HepG2 (cell line): ENCODE measurements around the gene GRM2. TPM values are rescaled to one million over a fixed set of nuclear protein-coding genes. Genes with fewer than 3 reads are reported as not detected.

Experiments
- PCBP2 ChIP-seq: fragments of 200-400 bp; formaldehyde crosslinking; optimal IDR thresholded peaks from 2 replicates; pipeline ENCODE3; 2018; ENCODE audit warnings: low read length, low read depth; ENCODE audit not compliant: poor library complexity, severe bottlenecking
- POLR2AphosphoS5 ChIP-seq: IDR thresholded peaks from 2 replicates; pipeline ENCODE4 v1.6.1; 2012; ENCODE audit warnings: low read depth, low read length
- polyA plus RNA-seq, 8 experiments: library from polyadenylated mRNA; depleted of rRNA in 3 of 8; stranded (reverse) in 7 of 8; unstranded in 1 of 8; fragments of >200 nt; fragmentation: Illumina TruSeq in 4 of 8; extraction: Trizol in 4 of 8; gene quantifications; 2 replicates each; pipeline versions ENCODE4 v1.2.1 to v1.2.3, GENCODE V29; 2011 to 2016; ENCODE audit warnings: low read depth in 4 of 8, missing spikeins in 1 of 8, mixed read lengths in 1 of 8; ENCODE audit not compliant: insufficient read depth in 1 of 8
- total RNA-seq, 5 experiments: library from RNA; depleted of rRNA; stranded (reverse); fragments of >200 nt; fragmentation: Illumina TruSeq; extraction: Trizol; gene quantifications; 2 replicates each; pipeline ENCODE4 v1.2.3, GENCODE V29; 2016; ENCODE audit warnings: low read depth in 1 of 5
- TF ChIP-seq, protein P1 (sequence below): sonication (generic); formaldehyde crosslinking; IDR thresholded peaks from one replicate; pipeline ENCODE4 v1.5.1; 2020; ENCODE audit warnings: mild to moderate bottlenecking, missing genetic modification reagents; ENCODE audit errors: not compliant biosample characterization

GRM2 gene
- total and polyA plus RNA-seq, 2 of the 13 experiments (the other 11 are each of a cell fraction or from before 2014, with no cell fraction given) = 0.04 to 0.07 TPM

- TF ChIP-seq, protein P1, sequence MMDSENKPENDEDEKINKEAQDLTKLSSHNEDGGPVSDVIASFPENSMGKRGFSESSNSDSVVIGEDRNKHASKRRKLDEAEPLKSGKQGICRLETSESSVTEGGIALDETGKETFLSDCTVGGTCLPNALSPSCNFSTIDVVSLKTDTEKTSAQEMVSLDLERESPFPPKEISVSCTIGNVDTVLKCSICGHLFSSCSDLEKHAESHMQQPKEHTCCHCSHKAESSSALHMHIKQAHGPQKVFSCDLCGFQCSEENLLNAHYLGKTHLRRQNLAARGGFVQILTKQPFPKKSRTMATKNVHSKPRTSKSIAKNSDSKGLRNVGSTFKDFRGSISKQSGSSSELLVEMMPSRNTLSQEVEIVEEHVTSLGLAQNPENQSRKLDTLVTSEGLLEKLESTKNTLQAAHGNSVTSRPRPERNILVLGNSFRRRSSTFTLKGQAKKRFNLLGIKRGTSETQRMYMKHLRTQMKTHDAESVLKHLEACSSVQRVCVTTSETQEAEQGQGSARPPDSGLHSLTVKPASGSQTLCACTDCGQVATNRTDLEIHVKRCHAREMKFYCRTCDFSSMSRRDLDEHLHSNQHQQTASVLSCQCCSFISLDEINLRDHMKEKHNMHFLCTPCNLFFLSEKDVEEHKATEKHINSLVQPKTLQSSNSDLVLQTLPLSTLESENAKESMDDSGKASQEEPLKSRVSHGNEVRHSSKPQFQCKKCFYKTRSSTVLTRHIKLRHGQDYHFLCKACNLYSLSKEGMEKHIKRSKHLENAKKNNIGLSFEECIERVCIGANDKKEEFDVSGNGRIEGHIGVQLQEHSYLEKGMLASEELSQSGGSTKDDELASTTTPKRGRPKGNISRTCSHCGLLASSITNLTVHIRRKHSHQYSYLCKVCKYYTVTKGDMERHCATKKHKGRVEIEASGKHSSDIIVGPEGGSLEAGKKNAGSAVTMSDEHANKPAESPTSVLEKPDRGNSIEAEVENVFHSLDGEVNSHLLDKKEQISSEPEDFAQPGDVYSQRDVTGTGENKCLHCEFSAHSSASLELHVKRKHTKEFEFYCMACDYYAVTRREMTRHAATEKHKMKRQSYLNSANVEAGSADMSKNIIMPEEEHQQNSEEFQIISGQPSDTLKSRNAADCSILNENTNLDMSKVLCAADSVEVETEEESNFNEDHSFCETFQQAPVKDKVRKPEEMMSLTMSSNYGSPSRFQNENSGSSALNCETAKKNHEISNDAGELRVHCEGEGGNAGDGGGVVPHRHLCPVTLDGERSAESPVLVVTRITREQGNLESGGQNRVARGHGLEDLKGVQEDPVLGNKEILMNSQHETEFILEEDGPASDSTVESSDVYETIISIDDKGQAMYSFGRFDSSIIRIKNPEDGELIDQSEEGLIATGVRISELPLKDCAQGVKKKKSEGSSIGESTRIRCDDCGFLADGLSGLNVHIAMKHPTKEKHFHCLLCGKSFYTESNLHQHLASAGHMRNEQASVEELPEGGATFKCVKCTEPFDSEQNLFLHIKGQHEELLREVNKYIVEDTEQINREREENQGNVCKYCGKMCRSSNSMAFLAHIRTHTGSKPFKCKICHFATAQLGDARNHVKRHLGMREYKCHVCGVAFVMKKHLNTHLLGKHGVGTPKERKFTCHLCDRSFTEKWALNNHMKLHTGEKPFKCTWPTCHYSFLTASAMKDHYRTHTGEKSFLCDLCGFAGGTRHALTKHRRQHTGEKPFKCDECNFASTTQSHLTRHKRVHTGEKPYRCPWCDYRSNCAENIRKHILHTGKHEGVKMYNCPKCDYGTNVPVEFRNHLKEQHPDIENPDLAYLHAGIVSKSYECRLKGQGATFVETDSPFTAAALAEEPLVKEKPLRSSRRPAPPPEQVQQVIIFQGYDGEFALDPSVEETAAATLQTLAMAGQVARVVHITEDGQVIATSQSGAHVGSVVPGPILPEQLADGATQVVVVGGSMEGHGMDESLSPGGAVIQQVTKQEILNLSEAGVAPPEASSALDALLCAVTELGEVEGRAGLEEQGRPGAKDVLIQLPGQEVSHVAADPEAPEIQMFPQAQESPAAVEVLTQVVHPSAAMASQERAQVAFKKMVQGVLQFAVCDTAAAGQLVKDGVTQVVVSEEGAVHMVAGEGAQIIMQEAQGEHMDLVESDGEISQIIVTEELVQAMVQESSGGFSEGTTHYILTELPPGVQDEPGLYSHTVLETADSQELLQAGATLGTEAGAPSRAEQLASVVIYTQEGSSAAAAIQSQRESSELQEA = no peak
- TF ChIP-seq PCBP2 = no peak
- no peak for TF ChIP-seq POLR2AphosphoS5
- TF ChIP-seq, all 625 proteins: peak for 0
Measured at GRCh38 chr3:51717947-51718346, 11.1 kb downstream of the GRM2 start (continued).
